Astrocyte (in vitro differentiated cells and primary cell): ENCODE measurements around the gene TMEM63A. TPM values are rescaled to one million over a fixed set of nuclear protein-coding genes. Genes with fewer than 3 reads are reported as not detected.
"Not testable (repeated sequence)": the region's sequence is repeated elsewhere in the genome, so short reads cannot be mapped to it uniquely, and the experiment has no call there.

Experiments
- DNase-seq: peaks from one replicate; pipeline ENCODE4 v3.0.0-alpha.2; 2010; ENCODE audit warnings: low read depth
- FAIRE-seq: peaks from 2 replicates; lab custom pipeline; 2011; peaks lifted over from hg19 to GRCh38; lab: Jason Lieb, UNC
- H2AFZ ChIP-seq: 2 replicates; pipeline ENCODE4 v1.6.0; 2012; ENCODE audit warnings: low read depth, low read length, inconsistent platforms
- H3K27ac ChIP-seq: 2 replicates; pipeline ENCODE4 v1.5.1; 2011; ENCODE audit warnings: low read depth, low read length, inconsistent platforms
- H3K27me3 ChIP-seq: 2 replicates; pipeline ENCODE4 v1.6.0; 2011; ENCODE audit warnings: low read length, inconsistent platforms; ENCODE audit not compliant: insufficient read depth
- H3K36me3 ChIP-seq: 2 replicates; pipeline ENCODE4 v1.5.1; 2011; ENCODE audit warnings: low read length, inconsistent platforms; ENCODE audit not compliant: insufficient read depth
- H3K4me1 ChIP-seq: 2 replicates; pipeline ENCODE4 v1.5.1; 2011; ENCODE audit warnings: low read length, inconsistent platforms; ENCODE audit not compliant: insufficient read depth
- H3K4me2 ChIP-seq: 2 replicates; pipeline ENCODE4 v1.6.0; 2012; ENCODE audit warnings: low read length, inconsistent platforms
- H3K4me3 ChIP-seq: 2 replicates; pipeline ENCODE4 v1.5.1; 2011; ENCODE audit warnings: low read depth, mild to moderate bottlenecking, low read length, inconsistent platforms; ENCODE audit not compliant: insufficient read depth
- H3K79me2 ChIP-seq: 2 replicates; pipeline ENCODE4 v1.6.0; 2012; ENCODE audit warnings: mild to moderate bottlenecking, low read length, inconsistent platforms; ENCODE audit not compliant: insufficient read depth
- H3K9ac ChIP-seq: 2 replicates; pipeline ENCODE4 v1.6.0; 2012; ENCODE audit warnings: mild to moderate bottlenecking, low read length, inconsistent platforms
- H3K9me3 ChIP-seq: 2 replicates; pipeline ENCODE4 v1.5.1; 2012; ENCODE audit warnings: low read depth, mild to moderate bottlenecking, low read length, inconsistent platforms; ENCODE audit not compliant: insufficient read depth
- H4K20me1 ChIP-seq: 2 replicates; pipeline ENCODE4 v1.6.0; 2012; ENCODE audit warnings: low read length, inconsistent platforms; ENCODE audit not compliant: insufficient read depth
- H3K27ac Mint-ChIP-seq: one replicate; pipeline ENCODE4 v1.8.0; 2021; ENCODE audit warnings: mild to moderate bottlenecking, mixed read lengths; ENCODE audit not compliant: unreplicated experiment
- H3K27me3 Mint-ChIP-seq: one replicate; pipeline ENCODE4 v1.8.0; 2021; ENCODE audit warnings: low read depth, mixed read lengths; ENCODE audit not compliant: unreplicated experiment
- H3K36me3 Mint-ChIP-seq: one replicate; pipeline ENCODE4 v1.8.0; 2021; ENCODE audit warnings: low read depth, mixed read lengths; ENCODE audit not compliant: unreplicated experiment
- H3K4me1 Mint-ChIP-seq: one replicate; pipeline ENCODE4 v1.8.0; 2021; ENCODE audit warnings: low read depth, mixed read lengths; ENCODE audit not compliant: unreplicated experiment
- H3K4me3 Mint-ChIP-seq: one replicate; pipeline ENCODE4 v1.8.0; 2021; ENCODE audit warnings: mild to moderate bottlenecking, moderate library complexity, mixed read lengths; ENCODE audit not compliant: unreplicated experiment
- H3K9me3 Mint-ChIP-seq: one replicate; pipeline ENCODE4 v1.8.0; 2021; ENCODE audit warnings: mild to moderate bottlenecking, mixed read lengths; ENCODE audit not compliant: unreplicated experiment
- CTCF ChIP-seq: IDR thresholded peaks from 2 replicates; pipeline ENCODE4 v1.5.1; 2011; ENCODE audit warnings: low read depth, mild to moderate bottlenecking, inconsistent platforms, low read length, moderate library complexity; ENCODE audit not compliant: insufficient read depth
- EZH2 ChIP-seq: IDR thresholded peaks from 2 replicates; pipeline ENCODE4 v1.6.1; 2012; ENCODE audit warnings: mild to moderate bottlenecking, low read length, inconsistent platforms; ENCODE audit not compliant: insufficient read depth
- total RNA-seq: library from RNA; stranded (reverse); gene quantifications from 2 replicates; pipeline ENCODE4 v1.2.1, GENCODE V29; 2021

TMEM63A gene
- total RNA-seq, 1 donor from 2014 or later: 28.7 TPM

GRCh38 chr1:225809842-225810578 is 72.2 kb downstream of the TMEM63A start, which contains the start of gene EPHX1:
Gene EPHX1 (plus strand): TSS chr1:225810124. CDS start chr1:225828730, 18,606 bp downstream.
- Histone ChIP-seq H3K4me2 (peak within 1 kb of the TSS; percentile 96), H3K79me2 (peaks cover 15% of the 10 kb centered on the region), H3K36me3 (no peaks in the 10 kb centered on the region), H4K20me1 (peaks cover 19% of the 10 kb centered on the region), H2AFZ (peak within 1 kb of the TSS; percentile 80), H3K27me3 (no peaks in the 10 kb centered on the region), H3K4me3 (peak within 1 kb of the TSS; percentile 73), H3K9ac (peak within 1 kb of the TSS; percentile 84), H3K4me1 (peaks cover 11% of the 10 kb centered on the region), H3K27ac (peak within 1 kb of the TSS; percentile 53), H3K9me3 (no peaks in the 10 kb centered on the region)
- TF ChIP-seq CTCF (no peak), EZH2 (no peak)
- DNase-seq (peak; percentile 74), FAIRE-seq (no peak)
- peaks cover 4% of the 10 kb centered on the region for H3K36me3 Mint-ChIP-seq
- peak within 1 kb of the TSS; percentile 95 for H3K4me3 Mint-ChIP-seq
- peaks cover 6% of the 10 kb centered on the region for H3K27me3 Mint-ChIP-seq
- H3K4me1 Mint-ChIP-seq: peaks cover 21% of the 10 kb centered on the region
- peak within 1 kb of the TSS; percentile 81 for H3K27ac Mint-ChIP-seq
- H3K9me3 Mint-ChIP-seq: peaks cover 2% of the 10 kb centered on the region

- peaks cover 12% of the 10 kb centered on the region for H3K4me1 Mint-ChIP-seq
- peaks cover 6% of the 10 kb centered on the region for H3K27me3 Mint-ChIP-seq
- no peaks in the 10 kb centered on the region for H3K27me3 ChIP-seq
- no peak overlapping the region for H3K9ac ChIP-seq
- peaks cover 8% of the 10 kb centered on the region for H3K79me2 ChIP-seq
- no peaks in the 10 kb centered on the region for H3K9me3 ChIP-seq
- peaks cover 2% of the 10 kb centered on the region for H3K36me3 Mint-ChIP-seq
- H3K4me2 ChIP-seq: no peak overlapping the region
- no peak for DNase-seq
- H3K9me3 Mint-ChIP-seq: peaks cover 2% of the 10 kb centered on the region
- H3K4me3 ChIP-seq: no peak overlapping the region
- no peak overlapping the region for H3K27ac ChIP-seq
- no peaks in the 10 kb centered on the region for H3K36me3 ChIP-seq
- H3K27ac Mint-ChIP-seq: no peak overlapping the region
- peaks cover 14% of the 10 kb centered on the region for H4K20me1 ChIP-seq
- TF ChIP-seq EZH2: no peak
- TF ChIP-seq CTCF: no peak
- FAIRE-seq: no peak
- H3K4me1 ChIP-seq: peaks cover 8% of the 10 kb centered on the region
- H2AFZ ChIP-seq: no peak overlapping the region
- no peak overlapping the region for H3K4me3 Mint-ChIP-seq
Observed at GRCh38 chr1:225808136-225808535, 74.0 kb downstream of the TMEM63A start.

- H3K36me3 Mint-ChIP-seq, H3K79me2 ChIP-seq, H3K27ac ChIP-seq, H3K27me3 Mint-ChIP-seq, H3K36me3 ChIP-seq, H3K4me1 ChIP-seq, H3K9me3 ChIP-seq, H2AFZ ChIP-seq, H3K9ac ChIP-seq, H4K20me1 ChIP-seq, FAIRE-seq, DNase-seq, H3K27ac Mint-ChIP-seq, H3K4me1 Mint-ChIP-seq, H3K4me3 Mint-ChIP-seq, H3K4me2 ChIP-seq, H3K27me3 ChIP-seq, H3K4me3 ChIP-seq, H3K9me3 Mint-ChIP-seq: not testable (repeated sequence)
Observed at GRCh38 chr1:225806736-225807135, 75.4 kb downstream of the TMEM63A start.
